SK-N-SH treated with all-trans-retinoic acid at 6 μM for 48 hours (cell line): ENCODE data around the gene LRWD1.
"Not testable (repeated sequence)": the region's sequence is repeated elsewhere in the genome, so short reads cannot be mapped to it uniquely, and the experiment has no call there.

ENCODE experiments used
- ATAC-seq: fragments of 200-7000 bp; cut with Tn5 transposase; 3 replicates; pipeline ENCODE4 v1.9.1; 2020; ENCODE audit warnings: mild to moderate bottlenecking, moderate library complexity

Gene LRWD1

GRCh38 chr7:102505298-102506185 lies 40.8 kb downstream of the LRWD1 start:
- peak; percentile 93 for ATAC-seq

GRCh38 chr7:102507410-102508088 lies 42.8 kb downstream of the LRWD1 start:
- ATAC-seq: not testable (repeated sequence)

- ATAC-seq: not testable (repeated sequence)
Measured at GRCh38 chr7:102510575-102510974, 45.8 kb downstream of the LRWD1 start.

- ATAC-seq: peak; percentile 80
Measured at GRCh38 chr7:102511860-102512522, 47.2 kb downstream of the LRWD1 start.

- peak; percentile 16 for ATAC-seq
Measured at GRCh38 chr7:102512642-102513221, 47.9 kb downstream of the LRWD1 start.

- peak; percentile 3 for ATAC-seq
Measured at GRCh38 chr7:102514881-102515721, 50.3 kb downstream of the LRWD1 start.

GRCh38 chr7:102515889-102516288 lies 51.1 kb downstream of the LRWD1 start:
- ATAC-seq: peak; percentile 13

- not testable (repeated sequence) for ATAC-seq
Measured at GRCh38 chr7:102516951-102517350, 52.2 kb downstream of the LRWD1 start.

GRCh38 chr7:102517550-102518147 lies 52.9 kb downstream of the LRWD1 start, which contains the start of gene RASA4B:
Gene RASA4B, minus strand, starts transcription at chr7:102517777. Its CDS starts 67 bp downstream, at chr7:102517710.
- ATAC-seq: peak; percentile 87

GRCh38 chr7:102520797-102521196 lies 56.0 kb downstream of the LRWD1 start:
- not testable (repeated sequence) for ATAC-seq
